Neuron (in vitro differentiated cells): ENCODE results near the gene ADH1B.

Experiments used
- H2AFZ ChIP-seq: one replicate; pipeline ENCODE4 v1.6.1; 2013; ENCODE audit warnings: low read depth, mild to moderate bottlenecking, inconsistent platforms, low read length, moderate library complexity
- H3K27me3 ChIP-seq: one replicate; pipeline ENCODE4 v1.6.1; 2013; ENCODE audit warnings: low read length; ENCODE audit not compliant: insufficient read depth
- H3K36me3 ChIP-seq: one replicate; pipeline ENCODE4 v1.6.1; 2013; ENCODE audit warnings: low read length; ENCODE audit not compliant: insufficient read depth
- H3K4me1 ChIP-seq: one replicate; pipeline ENCODE4 v1.6.1; 2013; ENCODE audit warnings: low read length; ENCODE audit not compliant: insufficient read depth
- H3K4me3 ChIP-seq: 2 replicates; pipeline ENCODE4 v1.5.1; 2013; ENCODE audit warnings: mild to moderate bottlenecking, low read length, moderate library complexity
- H3K9me3 ChIP-seq: one replicate; pipeline ENCODE4 v1.6.1; 2013; ENCODE audit warnings: low read length

ADH1B gene

GRCh38 chr4:99314211-99314610 is 7.0 kb downstream of the ADH1B start:
- Histone ChIP-seq H3K4me1 (no peaks in the 10 kb centered on the region), H3K4me3 (no peak overlapping the region), H2AFZ (no peak overlapping the region), H3K36me3 (no peaks in the 10 kb centered on the region), H3K27me3 (no peaks in the 10 kb centered on the region), H3K9me3 (no peaks in the 10 kb centered on the region)

GRCh38 chr4:99310389-99310788 is 10.8 kb downstream of the ADH1B start:
- Histone ChIP-seq H3K9me3 (no peaks in the 10 kb centered on the region), H3K27me3 (no peaks in the 10 kb centered on the region), H2AFZ (no peak overlapping the region), H3K36me3 (no peaks in the 10 kb centered on the region), H3K4me3 (no peak overlapping the region), H3K4me1 (no peaks in the 10 kb centered on the region)

- no peaks in the 10 kb centered on the region for H3K36me3 ChIP-seq
- H3K27me3 ChIP-seq, result no peaks in the 10 kb centered on the region
- no peak overlapping the region for H2AFZ ChIP-seq
- no peaks in the 10 kb centered on the region for H3K4me1 ChIP-seq
- no peak overlapping the region for H3K4me3 ChIP-seq
- H3K9me3 ChIP-seq, result no peaks in the 10 kb centered on the region
Measured at GRCh38 chr4:99305638-99306400, 15.4 kb downstream of the ADH1B start.

GRCh38 chr4:99301376-99302164 is 19.6 kb downstream of the ADH1B start:
- Histone ChIP-seq H3K4me3 (no peak overlapping the region), H3K9me3 (no peaks in the 10 kb centered on the region), H3K4me1 (no peaks in the 10 kb centered on the region), H3K36me3 (no peaks in the 10 kb centered on the region), H2AFZ (no peak overlapping the region), H3K27me3 (no peaks in the 10 kb centered on the region)

GRCh38 chr4:99300934-99301333 is 20.3 kb downstream of the ADH1B start:
- H3K27me3 ChIP-seq, result no peaks in the 10 kb centered on the region
- no peaks in the 10 kb centered on the region for H3K4me1 ChIP-seq
- H3K36me3 ChIP-seq, result no peaks in the 10 kb centered on the region
- no peak overlapping the region for H2AFZ ChIP-seq
- no peak overlapping the region for H3K4me3 ChIP-seq
- H3K9me3 ChIP-seq, result no peaks in the 10 kb centered on the region

GRCh38 chr4:99293357-99293756 is 27.8 kb downstream of the ADH1B start:
- no peaks in the 10 kb centered on the region for H3K36me3 ChIP-seq
- H3K9me3 ChIP-seq, result no peaks in the 10 kb centered on the region
- H3K4me3 ChIP-seq, result no peak overlapping the region
- H3K4me1 ChIP-seq, result no peaks in the 10 kb centered on the region
- no peaks in the 10 kb centered on the region for H3K27me3 ChIP-seq
- no peak overlapping the region for H2AFZ ChIP-seq

GRCh38 chr4:99290848-99291786 is 30.1 kb downstream of the ADH1B start, which contains the start of gene ADH1A:
ADH1A (minus strand) TSS chr4:99290985; CDS start chr4:99290914, 71 bp downstream.
- H2AFZ ChIP-seq, result no peak within 1 kb of the TSS
- no peaks in the 10 kb centered on the region for H3K27me3 ChIP-seq
- H3K4me1 ChIP-seq, result no peaks in the 10 kb centered on the region
- H3K36me3 ChIP-seq, result no peaks in the 10 kb centered on the region
- no peak within 1 kb of the TSS for H3K4me3 ChIP-seq
- no peaks in the 10 kb centered on the region for H3K9me3 ChIP-seq

GRCh38 chr4:99285387-99285786 is 35.8 kb downstream of the ADH1B start:
- H3K27me3 ChIP-seq, result no peaks in the 10 kb centered on the region
- no peaks in the 10 kb centered on the region for H3K4me1 ChIP-seq
- H2AFZ ChIP-seq, result no peak overlapping the region
- H3K36me3 ChIP-seq, result no peaks in the 10 kb centered on the region
- H3K9me3 ChIP-seq, result no peaks in the 10 kb centered on the region
- H3K4me3 ChIP-seq, result no peak overlapping the region

- no peak overlapping the region for H3K4me3 ChIP-seq
- no peak overlapping the region for H2AFZ ChIP-seq
- no peaks in the 10 kb centered on the region for H3K36me3 ChIP-seq
- H3K9me3 ChIP-seq, result no peaks in the 10 kb centered on the region
- H3K27me3 ChIP-seq, result no peaks in the 10 kb centered on the region
- H3K4me1 ChIP-seq, result no peaks in the 10 kb centered on the region
Measured at GRCh38 chr4:99282731-99283130, 38.5 kb downstream of the ADH1B start.

GRCh38 chr4:99281261-99281660 is 39.9 kb downstream of the ADH1B start:
- Histone ChIP-seq H3K4me3 (no peak overlapping the region), H2AFZ (no peak overlapping the region), H3K4me1 (no peaks in the 10 kb centered on the region), H3K9me3 (no peaks in the 10 kb centered on the region), H3K36me3 (no peaks in the 10 kb centered on the region), H3K27me3 (no peaks in the 10 kb centered on the region)

- no peaks in the 10 kb centered on the region for H3K9me3 ChIP-seq
- H3K4me1 ChIP-seq, result no peaks in the 10 kb centered on the region
- no peak overlapping the region for H3K4me3 ChIP-seq
- no peak overlapping the region for H2AFZ ChIP-seq
- H3K27me3 ChIP-seq, result no peaks in the 10 kb centered on the region
- H3K36me3 ChIP-seq, result no peaks in the 10 kb centered on the region
Measured at GRCh38 chr4:99276417-99276816, 44.8 kb downstream of the ADH1B start.

GRCh38 chr4:99275885-99276284 is 45.3 kb downstream of the ADH1B start:
- Histone ChIP-seq H3K27me3 (no peaks in the 10 kb centered on the region), H3K4me1 (no peaks in the 10 kb centered on the region), H3K9me3 (no peaks in the 10 kb centered on the region), H3K4me3 (no peak overlapping the region), H3K36me3 (no peaks in the 10 kb centered on the region), H2AFZ (no peak overlapping the region)

- Histone ChIP-seq H3K4me1 (no peaks in the 10 kb centered on the region), H3K36me3 (no peaks in the 10 kb centered on the region), H2AFZ (no peak overlapping the region), H3K9me3 (no peaks in the 10 kb centered on the region), H3K4me3 (no peak overlapping the region), H3K27me3 (no peaks in the 10 kb centered on the region)
Measured at GRCh38 chr4:99275050-99275449, 46.2 kb downstream of the ADH1B start.
